CD4-positive, alpha-beta memory T cell (primary cell): ENCODE measurements around the gene ASCC3. TPM values are rescaled to one million over a fixed set of nuclear protein-coding genes. Genes with fewer than 3 reads are reported as not detected.

Experiments used
- CTCF ChIA-PET: fragments of 350-600 bp; sonication (Branson Sonifier 250); formaldehyde crosslinking; loops from one replicate; lab custom pipeline; 2021; ENCODE audit warnings: inconsistent platforms; ENCODE audit not compliant: partially characterized antibody; lab: Charles Lee
- POLR2A ChIA-PET: fragments of 350-600 bp; sonication (Branson Sonifier 250); formaldehyde crosslinking; loops from one replicate; lab custom pipeline; 2021; ENCODE audit not compliant: partially characterized antibody; lab: Charles Lee
- DNase-seq, 5 donors: peaks; one replicate each; pipeline versions ENCODE4 v3.0.0 to v3.0.0-alpha.2; 2020 to 2022; ENCODE audit warnings: mixed read lengths in 1 of 5
- H3K27ac ChIP-seq: one replicate; pipeline ENCODE4 v1.7.0; 2013; ENCODE audit warnings: low read depth, low read length
- H3K27me3 ChIP-seq: 2 replicates; pipeline ENCODE4 v1.7.0; 2013; ENCODE audit warnings: mild to moderate bottlenecking, low read length, moderate library complexity; ENCODE audit not compliant: insufficient read depth
- H3K36me3 ChIP-seq: 2 replicates; pipeline ENCODE4 v1.7.0; 2013; ENCODE audit warnings: mild to moderate bottlenecking, low read length, moderate library complexity; ENCODE audit not compliant: insufficient read depth
- H3K4me1 ChIP-seq: 2 replicates; pipeline ENCODE4 v1.7.0; 2013; ENCODE audit warnings: mild to moderate bottlenecking, low read length, moderate library complexity; ENCODE audit not compliant: insufficient read depth
- H3K4me3 ChIP-seq, 2 donors: one replicate each; pipeline ENCODE4 v1.7.0; 2013; ENCODE audit warnings: low read length in 2 of 2, mild to moderate bottlenecking in 1 of 2
- H3K9me3 ChIP-seq, 2 donors: one replicate each; pipeline ENCODE4 v1.7.0; 2013; ENCODE audit warnings: low read length in 2 of 2, control low read depth in 1 of 2; ENCODE audit not compliant: control insufficient read depth in 1 of 2
- H3K27ac Mint-ChIP-seq, 7 donors: one replicate each; pipeline ENCODE4 v1.8.0; 2020 to 2021; ENCODE audit warnings: mixed read lengths in 7 of 7, mild to moderate bottlenecking in 6 of 7, inconsistent platforms in 3 of 7, moderate library complexity in 3 of 7
- H3K27me3 Mint-ChIP-seq, 2 donors: one replicate each; pipeline ENCODE4 v1.8.0; 2020 to 2021; ENCODE audit warnings: mixed read lengths in 2 of 2
- H3K36me3 Mint-ChIP-seq, 2 donors: one replicate each; pipeline ENCODE4 v1.8.0; 2020 to 2021; ENCODE audit warnings: mixed read lengths in 2 of 2, inconsistent platforms in 1 of 2, mild to moderate bottlenecking in 1 of 2
- H3K4me1 Mint-ChIP-seq, 4 donors: one replicate each; pipeline ENCODE4 v1.8.0; 2020 to 2021; ENCODE audit warnings: mixed read lengths in 4 of 4, mild to moderate bottlenecking in 1 of 4
- H3K4me3 Mint-ChIP-seq, 8 donors: one replicate each; pipeline ENCODE4 v1.8.0; 2020 to 2021; ENCODE audit warnings: mixed read lengths in 8 of 8, mild to moderate bottlenecking in 7 of 8, moderate library complexity in 6 of 8, inconsistent platforms in 3 of 8
- H3K9me3 Mint-ChIP-seq, 8 donors: one replicate each; pipeline ENCODE4 v1.8.0; 2020 to 2021; ENCODE audit warnings: mixed read lengths in 8 of 8, mild to moderate bottlenecking in 5 of 8, inconsistent platforms in 3 of 8, moderate library complexity in 1 of 8
- intact Hi-C: fragments of 100-400 bp; cut with micrococcal nuclease; formaldehyde crosslinking; loops from one replicate; pipeline ENCODE4 v1.15.1; 2023
- polyA plus RNA-seq, 2 donors: library from polyadenylated mRNA; unstranded; fragments of 300-500 nt; fragmentation: Illumina TruSeq; gene quantifications; one replicate each; pipeline ENCODE4 v1.2.3, GENCODE V29; 2021
- total RNA-seq, 2 experiments: library from RNA; stranded (reverse); gene quantifications; one replicate each; pipeline ENCODE4 v1.2.3, GENCODE V29; 2021

ASCC3 gene
- total and polyA plus RNA-seq, 4 experiments from 2014 or later: 13.0 to 57.9 (median 43.1) TPM

DNA sequence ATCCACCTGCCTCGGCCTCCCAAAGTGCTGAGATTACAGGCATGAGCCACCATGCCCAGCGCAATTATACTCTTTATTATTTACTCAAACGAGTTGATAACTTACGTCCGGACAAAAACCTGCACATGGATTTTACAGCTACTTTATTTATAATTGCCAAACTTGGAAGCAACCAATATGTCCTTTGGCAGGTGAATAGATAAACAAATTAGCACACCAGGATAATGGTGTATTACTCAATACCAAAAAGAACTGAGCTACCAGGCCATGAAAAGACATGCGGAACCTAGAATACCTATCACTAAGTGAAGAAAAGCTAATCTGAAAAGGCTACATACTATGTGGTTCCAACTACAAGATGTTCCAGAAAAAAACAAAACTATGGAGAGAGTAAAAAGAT lies 168.1 kb downstream of the ASCC3 start:
- no peaks in the 10 kb centered on the region for H3K27me3 Mint-ChIP-seq

DNA sequence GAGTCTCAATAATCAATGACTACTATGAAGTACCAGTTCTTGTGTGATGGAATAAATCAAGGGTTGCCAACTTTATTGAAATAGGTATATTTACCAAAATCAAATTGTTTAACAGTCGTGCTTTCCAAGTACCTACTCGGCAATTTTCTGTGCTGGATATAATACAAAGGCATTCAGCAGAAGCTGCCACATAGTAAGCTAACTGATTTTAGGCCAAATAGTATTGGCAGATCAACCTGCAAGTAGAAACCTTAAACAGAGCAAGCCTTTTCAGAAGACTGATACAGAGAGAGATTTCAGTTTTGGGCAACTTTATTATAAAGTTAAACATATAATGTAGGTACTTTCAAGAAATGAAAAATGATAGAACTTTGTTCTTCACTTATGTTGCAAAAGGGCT lies 174.6 kb downstream of the ASCC3 start:
- H3K27ac Mint-ChIP-seq: no peak overlapping the region
- no peak overlapping the region for H3K4me3 Mint-ChIP-seq
- H3K27me3 ChIP-seq: no peaks in the 10 kb centered on the region
- H3K27ac ChIP-seq: no peak overlapping the region
- H3K36me3 ChIP-seq: no peaks in the 10 kb centered on the region
- no peaks in the 10 kb centered on the region for H3K4me1 Mint-ChIP-seq
- no peak for DNase-seq
- POLR2A ChIA-PET: no interaction called here
- intact Hi-C loops: no loop called here
- peaks cover 24% of the 10 kb centered on the region in 2 donors for H3K36me3 Mint-ChIP-seq
- H3K4me3 ChIP-seq: no peak overlapping the region
- peaks cover 0 to 8% (median 4%) of the 10 kb centered on the region in 8 donors for H3K9me3 Mint-ChIP-seq
- H3K4me1 ChIP-seq: no peaks in the 10 kb centered on the region
- no peaks in the 10 kb centered on the region for H3K9me3 ChIP-seq
- CTCF ChIA-PET: no interaction called here
- no peaks in the 10 kb centered on the region for H3K27me3 Mint-ChIP-seq

More for the DNA sequence above, 168.1 kb downstream of the ASCC3 start:
- Histone ChIP-seq H3K27ac (no peak overlapping the region), H3K9me3 (no peaks in the 10 kb centered on the region), H3K27me3 (no peaks in the 10 kb centered on the region), H3K36me3 (no peaks in the 10 kb centered on the region), H3K4me3 (no peak overlapping the region), H3K4me1 (no peaks in the 10 kb centered on the region)
- intact Hi-C loops: no loop called here
- Mint-ChIP-seq H3K4me1 (no peaks in the 10 kb centered on the region), H3K4me3 (no peak overlapping the region), H3K36me3 (peaks cover 28 to 33% of the 10 kb centered on the region in 2 donors), H3K27ac (no peak overlapping the region), H3K9me3 (no peaks in the 10 kb centered on the region)
- DNase-seq: no peak
- POLR2A ChIA-PET: no interaction called here
- CTCF ChIA-PET: no interaction called here

DNA sequence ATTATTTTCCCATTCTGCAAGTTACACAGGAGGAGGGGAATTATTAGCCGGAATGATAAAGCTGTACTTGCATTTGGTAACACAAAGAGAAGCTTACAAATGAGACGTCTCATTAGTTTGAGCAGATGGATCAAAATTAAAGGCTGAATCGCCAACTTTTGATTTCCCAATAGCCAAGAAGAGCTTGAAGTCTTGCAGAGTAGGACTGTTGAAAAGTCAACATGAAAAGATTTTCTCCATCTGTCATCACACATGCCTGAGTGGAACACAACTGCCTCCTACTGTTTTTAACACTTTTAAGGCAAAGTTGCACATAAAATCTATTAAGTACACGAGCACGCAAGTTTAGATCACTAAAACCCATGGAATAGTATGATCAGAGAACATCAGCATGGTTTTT lies 176.2 kb downstream of the ASCC3 start:
- intact Hi-C loops: no loop called here
- H3K4me1 Mint-ChIP-seq: peaks cover 0 to 2% (median 0%) of the 10 kb centered on the region in 4 donors
- CTCF ChIA-PET: no interaction called here

DNA sequence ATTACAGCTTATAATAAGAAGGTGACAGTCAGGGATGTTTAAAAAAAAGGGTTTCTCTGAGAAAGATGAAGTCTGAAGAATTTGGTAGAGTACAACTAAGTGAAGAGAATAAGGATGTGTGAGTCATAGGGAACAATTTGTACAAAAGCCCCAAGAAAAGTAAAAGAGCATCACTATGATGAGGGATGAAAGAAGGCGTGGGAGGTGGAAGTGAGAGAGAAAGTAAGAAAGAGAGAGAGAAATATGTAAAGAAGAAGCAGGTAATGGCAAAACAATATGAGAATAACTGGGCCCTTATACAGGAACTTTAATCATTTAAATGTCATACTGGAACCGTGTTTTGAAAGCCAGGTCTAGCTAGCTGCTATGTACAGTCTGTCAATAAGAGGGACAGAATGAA lies 179.4 kb downstream of the ASCC3 start:
- Mint-ChIP-seq H3K27ac (peak overlapping the region in 2 of 7 donors; percentile 29 to 65), H3K27me3 (no peaks in the 10 kb centered on the region), H3K36me3 (peaks cover 38 to 44% of the 10 kb centered on the region in 2 donors), H3K4me3 (peak overlapping the region in 1 of 8 donors; percentile 9), H3K9me3 (peaks cover 2 to 18% (median 8%) of the 10 kb centered on the region in 8 donors), H3K4me1 (peaks cover 0 to 3% (median under 1%) of the 10 kb centered on the region in 4 donors)
- H3K4me3 ChIP-seq: no peak overlapping the region
- H3K27me3 ChIP-seq: no peaks in the 10 kb centered on the region
- no peaks in the 10 kb centered on the region for H3K36me3 ChIP-seq
- H3K4me1 ChIP-seq: no peaks in the 10 kb centered on the region
- DNase-seq: no peak
- H3K9me3 ChIP-seq: no peaks in the 10 kb centered on the region
- intact Hi-C loops: no loop called here
- ChIA-PET CTCF (no interaction called here), POLR2A (no interaction called here)
- no peak overlapping the region for H3K27ac ChIP-seq

More for the DNA sequence above, 176.2 kb downstream of the ASCC3 start:
- Mint-ChIP-seq H3K36me3 (peaks cover 31 to 34% of the 10 kb centered on the region in 2 donors), H3K4me3 (no peak overlapping the region), H3K27ac (no peak overlapping the region), H3K9me3 (peaks cover 0 to 11% (median 7%) of the 10 kb centered on the region in 8 donors), H3K27me3 (no peaks in the 10 kb centered on the region)
- H3K4me3 ChIP-seq: no peak overlapping the region
- no peaks in the 10 kb centered on the region for H3K4me1 ChIP-seq
- H3K27me3 ChIP-seq: no peaks in the 10 kb centered on the region
- no peaks in the 10 kb centered on the region for H3K9me3 ChIP-seq
- no peak overlapping the region for H3K27ac ChIP-seq
- POLR2A ChIA-PET: no interaction called here
- H3K36me3 ChIP-seq: no peaks in the 10 kb centered on the region
- no peak for DNase-seq

GRCh38 chr6:100700009-100700408 lies 181.1 kb downstream of the ASCC3 start:
- no peaks in the 10 kb centered on the region for H3K27me3 ChIP-seq
- no peak overlapping the region for H3K27ac Mint-ChIP-seq
- H3K4me1 ChIP-seq: no peaks in the 10 kb centered on the region
- POLR2A ChIA-PET: no interaction called here
- DNase-seq: no peak
- H3K4me3 Mint-ChIP-seq: no peak overlapping the region
- H3K9me3 ChIP-seq: no peaks in the 10 kb centered on the region
- H3K27me3 Mint-ChIP-seq: no peaks in the 10 kb centered on the region
- H3K36me3 ChIP-seq: no peaks in the 10 kb centered on the region
- no peak overlapping the region for H3K27ac ChIP-seq
- CTCF ChIA-PET: no interaction called here
- intact Hi-C loops: no loop called here
- peaks cover 36 to 41% of the 10 kb centered on the region in 2 donors for H3K36me3 Mint-ChIP-seq
- peaks cover 0 to 3% (median under 1%) of the 10 kb centered on the region in 4 donors for H3K4me1 Mint-ChIP-seq
- H3K9me3 Mint-ChIP-seq: peaks cover 2 to 18% (median 8%) of the 10 kb centered on the region in 8 donors
- H3K4me3 ChIP-seq: no peak overlapping the region

DNA sequence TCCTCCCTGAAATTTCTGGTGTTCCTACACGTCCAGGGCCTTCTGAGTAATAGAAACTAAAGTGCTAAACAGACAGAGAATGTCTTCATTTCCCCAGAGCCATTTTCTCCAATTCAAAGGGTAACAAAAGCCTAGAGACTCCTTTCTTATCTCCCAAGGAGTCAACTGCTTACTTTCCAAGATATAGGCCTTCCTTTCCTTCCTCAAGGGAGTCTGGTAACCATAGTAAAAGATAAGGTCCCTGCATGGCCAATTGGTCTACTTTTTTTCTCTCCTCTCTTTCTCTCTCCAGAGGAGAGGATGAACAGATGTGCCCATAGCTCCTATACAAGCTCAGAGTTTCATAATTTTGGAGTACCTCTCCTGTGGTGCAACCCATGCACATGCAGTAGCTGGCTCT lies 185.7 kb downstream of the ASCC3 start:
- CTCF ChIA-PET: no interaction called here
- peaks cover 16 to 23% of the 10 kb centered on the region in 2 donors for H3K36me3 Mint-ChIP-seq
- intact Hi-C loops: no loop called here

GRCh38 chr6:100693249-100693927 lies 187.7 kb downstream of the ASCC3 start:
- Histone ChIP-seq H3K9me3 (no peaks in the 10 kb centered on the region), H3K27me3 (no peaks in the 10 kb centered on the region), H3K4me3 (no peak overlapping the region), H3K36me3 (no peaks in the 10 kb centered on the region), H3K4me1 (no peaks in the 10 kb centered on the region), H3K27ac (no peak overlapping the region)
- ChIA-PET CTCF (no interaction called here), POLR2A (no interaction called here)
- peaks cover 9 to 14% of the 10 kb centered on the region in 2 donors for H3K36me3 Mint-ChIP-seq
- DNase-seq: no peak
- H3K27me3 Mint-ChIP-seq: no peaks in the 10 kb centered on the region
- H3K27ac Mint-ChIP-seq: no peak overlapping the region
- H3K4me1 Mint-ChIP-seq: peaks cover 0 to 3% (median 0%) of the 10 kb centered on the region in 4 donors
- no peak overlapping the region for H3K4me3 Mint-ChIP-seq
- intact Hi-C loops: no loop called here
- H3K9me3 Mint-ChIP-seq: no peaks in the 10 kb centered on the region

More for the DNA sequence above, 185.7 kb downstream of the ASCC3 start:
- H3K36me3 ChIP-seq: no peaks in the 10 kb centered on the region
- no peak overlapping the region for H3K27ac ChIP-seq
- Mint-ChIP-seq H3K27ac (peak overlapping the region in 1 of 7 donors; percentile 22), H3K27me3 (no peaks in the 10 kb centered on the region), H3K4me1 (peaks cover 0 to 3% (median 0%) of the 10 kb centered on the region in 4 donors), H3K9me3 (peaks cover 0 to 7% (median 4%) of the 10 kb centered on the region in 8 donors), H3K4me3 (no peak overlapping the region)
- H3K4me3 ChIP-seq: no peak overlapping the region
- H3K9me3 ChIP-seq: no peaks in the 10 kb centered on the region
- H3K4me1 ChIP-seq: no peaks in the 10 kb centered on the region
- no peak for DNase-seq
- H3K27me3 ChIP-seq: no peaks in the 10 kb centered on the region
- POLR2A ChIA-PET: no interaction called here
